Spleen (tissue), 7 donors: ENCODE measurements around the gene HDDC2.

Source experiments
- POLR2A ChIP-seq, 3 donors: fragments of 450-650 bp; IDR thresholded peaks; one replicate each; pipeline ENCODE4 v1.5.1; 2017; ENCODE audit warnings: antibody characterized with exemption in 3 of 3, mild to moderate bottlenecking in 1 of 3
- TF ChIP-seq, protein P1 (sequence below), 11 experiments: fragments of 200-600 bp in 7 of 11; fragments of 450-650 bp in 4 of 11; sonication (generic) in 4 of 11; IDR thresholded peaks in 8 of 11; conservative IDR thresholded peaks in 3 of 11; 1 replicate in 7 of 11; 2 replicates in 4 of 11; pipeline versions ENCODE4 v1.4.0 to v1.8.0; 2016 to 2021; ENCODE audit warnings: antibody characterized with exemption in 11 of 11, inconsistent platforms in 4 of 11, mild to moderate bottlenecking in 1 of 11
- donor health status: DM: no; HTN: no; CAD: no; lungs with moderate emphysema.
- donor health status: DM: no; HTN: no; CAD: no.
- donor health status: DM: no; HTN: no; CAD: no.

DNA sequence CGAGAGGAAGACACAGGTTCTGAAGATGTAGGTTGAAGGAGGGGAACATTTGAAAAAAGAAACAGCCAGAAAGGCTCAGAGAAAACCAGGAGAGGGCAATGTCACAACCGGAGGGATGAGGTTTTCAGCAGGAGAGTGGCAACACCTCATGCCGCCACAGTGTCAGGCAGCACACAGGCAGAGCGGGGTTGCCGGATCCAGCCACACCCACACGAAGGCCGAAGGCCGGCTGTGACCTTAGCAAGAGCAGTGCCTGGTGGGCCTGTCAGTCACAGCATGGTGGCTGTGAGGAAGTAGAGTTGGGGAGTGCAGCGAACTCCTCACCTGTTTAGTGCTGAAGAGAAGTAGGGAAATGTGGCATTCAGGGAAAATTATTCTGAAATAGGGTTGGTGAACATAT, 14.0 kb downstream of the HDDC2 start:
- TF ChIP-seq, protein P1, sequence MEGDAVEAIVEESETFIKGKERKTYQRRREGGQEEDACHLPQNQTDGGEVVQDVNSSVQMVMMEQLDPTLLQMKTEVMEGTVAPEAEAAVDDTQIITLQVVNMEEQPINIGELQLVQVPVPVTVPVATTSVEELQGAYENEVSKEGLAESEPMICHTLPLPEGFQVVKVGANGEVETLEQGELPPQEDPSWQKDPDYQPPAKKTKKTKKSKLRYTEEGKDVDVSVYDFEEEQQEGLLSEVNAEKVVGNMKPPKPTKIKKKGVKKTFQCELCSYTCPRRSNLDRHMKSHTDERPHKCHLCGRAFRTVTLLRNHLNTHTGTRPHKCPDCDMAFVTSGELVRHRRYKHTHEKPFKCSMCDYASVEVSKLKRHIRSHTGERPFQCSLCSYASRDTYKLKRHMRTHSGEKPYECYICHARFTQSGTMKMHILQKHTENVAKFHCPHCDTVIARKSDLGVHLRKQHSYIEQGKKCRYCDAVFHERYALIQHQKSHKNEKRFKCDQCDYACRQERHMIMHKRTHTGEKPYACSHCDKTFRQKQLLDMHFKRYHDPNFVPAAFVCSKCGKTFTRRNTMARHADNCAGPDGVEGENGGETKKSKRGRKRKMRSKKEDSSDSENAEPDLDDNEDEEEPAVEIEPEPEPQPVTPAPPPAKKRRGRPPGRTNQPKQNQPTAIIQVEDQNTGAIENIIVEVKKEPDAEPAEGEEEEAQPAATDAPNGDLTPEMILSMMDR (IDR thresholded peaks at IDR 0.05 in 8 of 11, conservative IDR thresholded peaks at IDR 0.05 in 3 of 11) = no peak
- no peak for TF ChIP-seq POLR2A (IDR thresholded peaks at IDR 0.05)
